HG02870 (cell line): ENCODE data around the gene WDFY1.

Source experiments
- ATAC-seq: cut with Tn5 transposase; IDR thresholded peaks from one replicate; pipeline ENCODE4 v1.9.1; 2021; ENCODE audit warnings: mild to moderate bottlenecking, moderate library complexity; ENCODE audit not compliant: unreplicated experiment

The WDFY1 gene

DNA sequence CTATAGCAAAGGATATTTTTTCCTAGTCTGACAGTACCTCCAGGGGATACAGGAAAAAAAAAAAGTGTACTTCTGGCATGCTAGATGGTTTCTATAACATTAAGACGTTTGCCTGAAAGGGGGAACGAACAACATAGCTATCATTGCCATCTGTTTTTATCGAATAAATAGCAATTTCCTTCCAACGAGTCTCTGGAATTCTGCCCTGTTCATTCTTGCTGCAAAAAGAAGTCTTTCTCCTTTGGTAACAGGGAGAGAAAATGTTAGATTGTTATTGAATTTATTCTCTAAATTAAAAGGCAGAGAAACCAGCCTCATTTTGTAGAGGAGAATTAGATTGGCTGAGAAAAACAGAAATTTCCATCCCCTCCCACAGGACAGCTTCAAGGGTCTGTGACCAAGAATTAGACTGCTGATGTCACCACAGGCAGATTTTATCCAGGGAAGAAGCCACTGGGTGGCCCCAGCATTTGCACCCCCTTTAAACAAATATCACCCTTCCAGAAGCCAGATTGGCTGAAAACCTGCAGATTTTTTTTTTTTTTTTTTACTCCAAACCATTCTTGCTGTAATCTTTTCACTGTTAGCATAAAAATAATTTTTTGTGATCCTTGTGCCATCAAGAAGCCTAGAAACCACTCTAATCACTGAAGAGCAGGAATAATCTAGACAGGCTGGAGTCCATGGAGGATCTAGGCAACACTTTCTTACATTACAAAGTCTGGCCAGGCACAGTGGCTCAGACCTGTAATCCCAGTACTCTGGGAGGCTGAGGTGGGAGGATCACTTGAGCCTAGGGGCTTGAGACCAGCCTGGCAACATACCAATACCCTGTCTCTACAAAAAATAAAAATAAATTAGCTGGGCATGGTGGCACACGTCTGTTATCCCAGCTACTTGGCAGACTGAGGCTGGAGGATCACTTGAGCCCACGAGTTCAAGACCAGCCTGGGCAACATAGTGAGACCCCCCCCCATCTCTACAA, 12.0 kb downstream of the WDFY1 start:
- ATAC-seq: no peak

DNA sequence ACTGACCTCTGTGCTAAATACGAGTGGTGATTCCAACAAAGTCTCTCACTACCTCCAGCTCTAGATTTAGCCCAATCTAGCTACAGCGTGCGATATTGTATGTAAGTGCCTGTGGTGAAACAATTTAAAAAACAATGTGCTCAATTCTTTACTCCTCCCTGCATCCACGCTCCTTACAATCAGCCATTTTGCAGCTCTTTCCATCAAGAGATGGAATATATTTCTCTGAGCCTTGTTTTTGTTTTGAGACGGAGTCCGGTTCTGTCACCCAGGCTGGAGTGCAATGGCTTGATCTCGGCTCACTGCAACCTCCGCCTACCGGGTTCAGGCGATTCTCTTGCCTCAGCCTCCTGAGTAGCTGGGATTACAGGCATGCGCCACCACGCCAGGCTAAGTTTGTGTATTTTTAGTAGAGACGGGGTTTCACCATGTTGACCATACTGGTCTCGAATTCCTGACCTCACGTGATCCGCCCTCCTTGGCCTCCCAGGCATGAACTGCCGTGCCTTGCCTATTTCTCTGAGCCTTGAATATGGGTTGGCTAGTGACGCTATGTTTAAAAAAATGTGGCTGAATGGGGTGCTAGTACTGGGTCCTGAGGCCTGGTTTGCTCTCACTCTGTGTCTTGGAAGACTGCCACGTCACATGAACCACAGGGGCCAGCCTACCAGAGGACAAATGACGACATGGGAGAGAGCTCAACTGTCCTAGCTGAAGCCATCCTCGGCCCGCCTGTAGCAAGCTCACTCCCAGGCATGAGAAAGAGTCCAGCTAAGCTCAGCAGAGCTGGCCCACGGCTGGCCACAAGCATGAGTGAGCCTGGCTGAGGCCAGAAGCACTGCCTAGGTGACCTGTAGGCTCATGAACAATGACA, 14.8 kb downstream of the WDFY1 start:
- no peak for ATAC-seq

- ATAC-seq: no peak
Measured at GRCh38 chr2:223929571-223930102, 15.5 kb downstream of the WDFY1 start.

GRCh38 chr2:223928113-223929006, 16.8 kb downstream of the WDFY1 start:
- no peak for ATAC-seq

DNA sequence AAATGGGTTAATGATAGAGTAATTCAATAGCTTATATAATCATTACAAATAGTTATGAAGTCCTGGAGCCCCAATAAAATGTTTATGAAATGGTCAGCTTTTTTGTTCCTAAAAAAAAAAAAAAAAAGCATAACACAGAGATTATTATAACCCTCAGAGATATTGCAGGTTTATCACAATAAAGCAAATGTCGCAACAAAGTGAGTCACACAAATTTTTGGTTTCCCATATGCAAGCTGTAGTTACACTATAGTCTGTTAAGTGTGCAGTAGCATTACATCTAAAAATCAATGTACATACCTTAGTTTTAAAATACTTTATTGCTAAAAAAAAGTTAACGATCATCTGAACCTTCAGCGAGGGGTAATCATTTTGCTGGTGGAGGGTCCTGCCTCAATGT, 20.0 kb downstream of the WDFY1 start:
- ATAC-seq: no peak

GRCh38 chr2:223923976-223924375, 21.2 kb downstream of the WDFY1 start:
- ATAC-seq: no peak

DNA sequence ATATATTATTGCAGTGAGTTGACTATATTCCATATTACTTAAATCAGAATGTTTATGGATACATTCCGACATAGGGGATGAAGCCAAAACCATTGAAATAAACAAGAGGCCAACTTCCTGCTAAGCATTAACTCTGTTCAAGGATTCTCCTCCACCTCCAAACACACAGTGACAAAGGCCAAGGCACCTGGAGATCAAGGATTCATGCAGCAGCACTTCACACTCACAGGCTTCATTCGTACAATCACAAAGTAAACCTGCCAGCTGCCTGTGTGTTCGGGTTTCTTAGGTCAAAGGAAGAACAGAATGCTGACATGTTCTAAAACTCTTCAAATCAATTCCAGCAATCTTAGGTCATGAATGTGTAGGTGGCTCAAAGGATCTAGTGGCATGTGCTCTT, 22.8 kb downstream of the WDFY1 start:
- no peak for ATAC-seq

DNA sequence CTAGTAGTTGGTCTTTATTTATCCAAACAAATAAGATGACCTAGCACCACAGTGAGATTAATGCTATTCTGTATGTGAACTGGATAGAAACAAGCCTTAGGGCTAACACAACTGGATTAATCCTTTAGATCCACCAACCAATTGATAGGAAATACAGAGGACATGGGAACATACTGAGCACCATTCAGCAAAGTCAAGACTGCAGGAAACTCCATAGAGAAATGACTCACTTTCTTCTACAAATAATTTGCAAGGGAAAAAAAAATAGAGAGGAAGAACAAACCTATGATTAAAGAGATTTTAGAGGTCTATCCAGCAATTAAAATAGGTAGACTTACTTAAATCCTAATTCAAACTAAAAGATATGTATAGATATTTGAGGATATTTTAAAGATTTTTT, 23.9 kb downstream of the WDFY1 start:
- no peak for ATAC-seq

DNA sequence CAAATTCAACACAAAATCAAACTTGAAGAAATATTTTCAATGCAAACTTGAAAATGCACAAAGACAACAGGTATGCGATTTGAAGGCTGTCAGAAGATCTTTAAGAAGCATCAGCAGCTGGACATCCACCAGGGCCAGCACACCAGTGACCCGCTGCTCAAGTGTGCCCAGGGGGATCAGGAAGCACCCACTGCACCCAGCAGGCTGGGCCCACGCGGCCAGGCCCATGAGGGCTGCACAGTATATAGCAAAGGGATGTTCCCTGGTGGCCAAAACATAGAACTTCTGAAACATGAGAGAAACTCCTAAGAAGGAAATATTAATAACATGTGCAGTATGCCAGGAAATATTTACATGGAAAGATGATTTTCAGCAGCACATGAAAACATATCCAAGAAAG, 25.0 kb downstream of the WDFY1 start:
- ATAC-seq: no peak

GRCh38 chr2:223918671-223919134, 26.4 kb downstream of the WDFY1 start:
- no peak for ATAC-seq

DNA sequence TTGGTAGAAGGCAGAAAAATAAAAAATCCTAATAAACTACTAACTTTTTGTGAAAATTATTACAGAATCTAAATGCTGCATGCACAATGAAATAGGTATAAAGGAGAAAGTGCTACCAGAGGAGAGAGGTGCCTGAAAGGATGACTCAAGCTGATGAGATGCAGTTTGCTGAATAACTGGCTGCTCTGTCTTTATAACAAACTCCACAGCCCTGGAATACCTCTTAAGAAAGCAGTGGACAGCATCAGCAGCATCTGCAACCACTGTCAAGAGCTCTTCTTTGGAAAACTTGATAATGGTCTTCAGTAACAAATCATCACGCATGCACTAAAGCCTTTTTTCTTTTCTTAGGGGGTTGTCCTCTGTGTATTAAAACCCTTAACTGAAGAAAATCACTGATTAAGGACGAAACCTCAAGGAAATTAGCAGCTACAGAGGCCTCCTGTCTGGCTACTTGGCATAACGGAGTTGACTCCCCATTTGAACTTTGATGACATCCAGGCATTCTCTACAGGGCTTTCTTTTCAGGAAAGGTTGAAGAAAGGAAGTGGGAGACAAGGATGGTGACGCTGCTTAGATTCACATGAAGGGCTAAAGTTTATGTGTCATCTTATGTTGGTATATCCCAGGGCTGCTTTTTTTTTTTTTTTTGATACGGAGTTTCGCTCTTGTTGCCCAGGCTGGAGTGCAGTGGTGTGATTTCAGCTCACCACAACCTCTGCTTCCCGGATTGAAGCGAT, 28.8 kb downstream of the WDFY1 start:
- ATAC-seq: no peak

- no peak for ATAC-seq
Measured at GRCh38 chr2:223915071-223915470, 30.1 kb downstream of the WDFY1 start.

GRCh38 chr2:223914324-223914723, 30.8 kb downstream of the WDFY1 start:
- ATAC-seq: no peak

GRCh38 chr2:223909001-223909741, 36.0 kb downstream of the WDFY1 start:
- ATAC-seq: no peak

- ATAC-seq: no peak
Measured at GRCh38 chr2:223908304-223908998, 36.7 kb downstream of the WDFY1 start.

DNA sequence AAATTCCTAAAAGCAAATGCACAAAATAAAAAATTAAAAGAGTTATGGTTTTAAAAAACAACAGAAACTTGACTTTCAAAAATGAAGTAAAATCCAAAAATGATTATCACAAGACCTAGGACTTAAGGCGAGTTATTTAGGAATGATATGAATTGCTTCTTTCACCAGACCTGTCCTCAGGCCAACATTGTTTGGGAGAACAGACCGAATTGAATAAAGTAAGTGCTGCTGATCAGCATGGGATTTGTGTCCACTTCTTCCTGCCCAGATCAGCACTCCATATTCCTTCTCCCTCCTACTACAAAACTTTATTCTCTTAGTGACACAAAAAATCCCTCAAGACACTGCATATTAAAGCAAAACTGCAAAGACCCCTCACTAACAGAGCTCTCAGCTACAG, 39.1 kb downstream of the WDFY1 start:
- no peak for ATAC-seq

- ATAC-seq: no peak
Measured at GRCh38 chr2:223901854-223902253, 43.3 kb downstream of the WDFY1 start.

- ATAC-seq: no peak
Measured at GRCh38 chr2:223901311-223901710, 43.8 kb downstream of the WDFY1 start.
